Mammary epithelial cell (primary cell): ENCODE results near the gene PDE9A.

Experiments used
- CTCF ChIP-seq, 2 donors: IDR thresholded peaks in 1 of 2; conservative IDR thresholded peaks in 1 of 2; 2 replicates each; pipeline ENCODE4 v1.5.1; 2011 to 2012; ENCODE audit warnings: inconsistent platforms in 2 of 2, low read length in 2 of 2, mild to moderate bottlenecking in 2 of 2, control low read depth in 1 of 2, low read depth in 1 of 2; ENCODE audit not compliant: insufficient read depth in 1 of 2; ENCODE audit errors: extremely low read depth in 1 of 2
- EZH2 ChIP-seq: IDR thresholded peaks from 2 replicates; pipeline ENCODE4 v1.6.1; 2012; ENCODE audit warnings: low read length, inconsistent platforms, borderline replicate concordance

DNA sequence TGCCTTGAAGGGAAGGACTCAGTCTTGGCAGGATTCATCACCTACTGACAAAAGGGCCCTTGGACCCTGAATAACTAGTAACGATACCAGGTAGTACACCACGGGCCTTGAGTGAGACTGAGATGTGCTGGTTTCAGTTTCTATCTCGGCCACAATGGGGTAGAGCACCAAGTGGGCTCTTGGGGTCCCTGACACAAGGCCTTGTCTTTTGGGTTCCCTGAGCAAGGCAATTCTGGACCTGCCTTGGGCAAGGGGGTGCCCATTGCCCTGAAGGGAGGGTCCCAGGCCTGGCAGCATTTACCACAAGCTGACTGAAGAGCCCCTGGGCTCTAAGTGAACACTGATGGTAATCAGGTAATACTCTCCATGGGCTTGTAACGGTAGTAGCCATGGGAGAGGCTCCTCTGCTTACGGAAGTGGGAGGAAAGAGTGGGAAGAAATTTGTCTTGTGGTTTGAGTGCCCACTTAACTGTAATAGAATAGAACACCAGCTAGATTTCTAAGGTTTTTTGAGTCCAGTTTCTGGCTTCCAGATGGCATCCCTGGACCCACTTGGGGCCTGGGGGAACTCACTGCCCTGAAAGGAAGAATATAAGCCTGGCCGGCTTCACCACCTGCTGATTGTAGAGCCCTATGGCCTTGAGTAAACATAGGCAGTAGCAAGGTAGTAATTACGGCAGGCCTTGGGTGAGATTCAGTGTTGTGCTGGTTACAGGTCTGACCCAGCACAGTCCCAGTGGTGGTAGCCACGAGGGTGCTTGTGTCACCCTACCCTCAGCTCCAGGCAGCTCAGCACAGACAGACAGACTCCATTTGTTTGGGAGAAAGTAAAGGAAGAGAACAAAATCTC lies 167.4 kb downstream of the PDE9A start:
- TF ChIP-seq CTCF (conservative IDR thresholded peaks at IDR 0.05 in 1 of 2, IDR thresholded peaks at IDR 0.05 in 1 of 2; ENCODE audit: extremely low read depth in 1 of 2, insufficient read depth in 1 of 2, low read depth in 1 of 2, low read length in 2 of 2) (no peak), EZH2 (no peak)
